ENCODE results near the gene SNRPB. TPM values are rescaled to one million over a fixed set of nuclear protein-coding genes. Genes with fewer than 3 reads are reported as not detected.

Gene SNRPB
- total and polyA plus RNA-seq, 2 of the 13 experiments (the other 11 are each of a cell fraction or from before 2014, with no cell fraction given): 473 to 844 TPM

- Histone ChIP-seq H3K4me2 (ENCODE audit: low read depth, low read length) (no peak overlapping the region), H4K20me1 (ENCODE audit: insufficient read depth, low read length) (no peaks in the 10 kb centered on the region), H3K4me3 (replicated peaks in 1 of 3; ENCODE audit: insufficient read depth in 1 of 3, low read depth in 2 of 3, low read length in 3 of 3) (no peak overlapping the region), H2AFZ (ENCODE audit: low read length) (no peak overlapping the region), H3K27ac (ENCODE audit: extremely low read length, insufficient read depth, low read length) (no peak overlapping the region), H3K27me3 (ENCODE audit: control insufficient read depth in 1 of 2, insufficient read depth in 2 of 2, low read length in 2 of 2) (no peaks in the 10 kb centered on the region; a peak in 1 of 5 replicates), H3K9ac (ENCODE audit: insufficient read depth, low read depth, low read length) (no peak overlapping the region), H3K4me1 (ENCODE audit: insufficient read depth, low read length) (peaks cover 10% of the 10 kb centered on the region), H3K79me2 (ENCODE audit: insufficient read depth, low read length) (no peaks in the 10 kb centered on the region), H3K9me3 (ENCODE audit: low read length) (no peaks in the 10 kb centered on the region), H3K36me3 (replicated peaks in 1 of 2; ENCODE audit: control insufficient read depth in 1 of 2, insufficient read depth in 2 of 2, low read length in 2 of 2) (no peaks in the 10 kb centered on the region)
- DNase-seq (ENCODE audit: low spot score) (no peak), ATAC-seq (no peak), FAIRE-seq (no peak)
- in situ Hi-C loops (cut with HindIII; ENCODE audit: extremely low pct_ligation_motif_present, low pct_unique_long_range_greater_than_20kb): no loop called here
- TF ChIP-seq HDAC1 (CRISPR knock-in tag; IDR thresholded peaks at IDR 0.05): no peak
- no peak for TF ChIP-seq CTCF (CRISPR knock-in tag; IDR thresholded peaks at IDR 0.05)
- no peak for TF ChIP-seq ZBTB2 (CRISPR knock-in tag; IDR thresholded peaks at IDR 0.05; ENCODE audit: low read depth)
- TF ChIP-seq ZMAT3 (CRISPR knock-in tag; conservative IDR thresholded peaks at IDR 0.05): no peak
- no peak for TF ChIP-seq JUN (CRISPR knock-in tag; IDR thresholded peaks at IDR 0.05)
- TF ChIP-seq JUND (CRISPR knock-in tag; IDR thresholded peaks at IDR 0.05): no peak
- TF ChIP-seq KAT7 (CRISPR knock-in tag; IDR thresholded peaks at IDR 0.05; ENCODE audit: borderline replicate concordance): no peak
- TF ChIP-seq SRSF4 (IDR thresholded peaks at IDR 0.05; ENCODE audit: low read depth, low read length, poor library complexity, severe bottlenecking): no peak
- TF ChIP-seq ZNF121 (CRISPR knock-in tag; IDR thresholded peaks at IDR 0.05): no peak
- TF ChIP-seq MAFK (conservative IDR thresholded peaks at IDR 0.05 in 1 of 2, IDR thresholded peaks at IDR 0.05 in 1 of 2; ENCODE audit: low read length in 2 of 2): no peak
- no peak for TF ChIP-seq ZNF589 (CRISPR knock-in tag; conservative IDR thresholded peaks at IDR 0.05)
- TF ChIP-seq MIER3 (CRISPR knock-in tag; IDR thresholded peaks at IDR 0.05; ENCODE audit: borderline replicate concordance): no peak
- TF ChIP-seq ZFP1 (CRISPR knock-in tag; IDR thresholded peaks at IDR 0.05): no peak
- TF ChIP-seq FOSL2 (CRISPR knock-in tag; IDR thresholded peaks at IDR 0.05): no peak
- no peak for TF ChIP-seq SRSF1 (optimal IDR thresholded peaks at IDR 0.05; ENCODE audit: low read depth, low read length)
- no peak for TF ChIP-seq ZNF180 (CRISPR knock-in tag; IDR thresholded peaks at IDR 0.05; ENCODE audit: borderline replicate concordance, low read depth)
- TF ChIP-seq DPF2 (CRISPR knock-in tag; IDR thresholded peaks at IDR 0.05; ENCODE audit: borderline replicate concordance, low read depth): no peak
- TF ChIP-seq SMAD3 (CRISPR knock-in tag; IDR thresholded peaks at IDR 0.05): no peak
- TF ChIP-seq SOX5 (CRISPR knock-in tag; IDR thresholded peaks at IDR 0.05; ENCODE audit: borderline replicate concordance): no peak
- no TSS peak for BruUV-seq (replicated peaks)
- ChIA-PET CTCF (ENCODE audit: low intra/inter-chr PET ratio, low total read pairs) (no interaction called here), POLR2A (no interaction called here)
- intact Hi-C loops (cut with micrococcal nuclease; ENCODE audit: unreplicated experiment): no loop called here
- WGBS (ENCODE audit: low lambda C conversion rate): 57% methylated on average over 6 of the region's 6 CpGs
Measured at GRCh38 chr20:2416541-2417212, 53.9 kb downstream of the SNRPB start.
